Measurements from ENCODE around the gene MRPL51. TPM values are rescaled to one million over a fixed set of nuclear protein-coding genes. Genes with fewer than 3 reads are reported as not detected.

The MRPL51 gene
- total RNA-seq, 4 donors from 2014 or later = 2.6 to 49.7 (median 40.9) TPM

GRCh38 chr12:6526201-6526600 is 33.1 kb upstream of the MRPL51 start:
- 93 to 94% methylated on average over 3 to 7 of the region's 7 CpGs for WGBS, 2 donors (ENCODE audit: low coverage in 1 of 2)
- TF ChIP-seq CTCF (IDR thresholded peaks at IDR 0.05) (no peak), EP300 (IDR thresholded peaks at IDR 0.05; ENCODE audit: low read depth) (no peak), POLR2A (IDR thresholded peaks at IDR 0.05) (no peak), POLR2AphosphoS5 (IDR thresholded peaks at IDR 0.05) (no peak)

GRCh38 chr12:6524648-6525047 is 31.6 kb upstream of the MRPL51 start:
- Histone ChIP-seq H3K4me3 (no peak overlapping the region), H3K9me3 (no peaks in the 10 kb centered on the region), H3K27ac (no peak overlapping the region), H3K27me3 (no peaks in the 10 kb centered on the region), H3K4me1 (no peaks in the 10 kb centered on the region), H3K36me3 (peaks cover 0 to 87% (median 35%) of the 10 kb centered on the region in 4 donors)
- 92% methylated on average over 5 of the region's 5 CpGs; no CpG with 5 or more reads in 1 of the 2 donors for WGBS, 2 donors (ENCODE audit: low coverage in 1 of 2)
- TF ChIP-seq POLR2AphosphoS5 (IDR thresholded peaks at IDR 0.05) = no peak
- TF ChIP-seq POLR2A (IDR thresholded peaks at IDR 0.05) = no peak
- no peak for TF ChIP-seq CTCF (IDR thresholded peaks at IDR 0.05)
- no peak for TF ChIP-seq EP300 (IDR thresholded peaks at IDR 0.05; ENCODE audit: low read depth)
- in situ Hi-C loops (cut with MboI; ENCODE audit: low pct_ligation_motif_present in 1 of 4, low pct_unique_long_range_greater_than_20kb in 1 of 4, low sequenced_read_pairs in 3 of 4) (loop anchor here in 1 of 4 donors (25.0 kb wide), 2 partner anchors 87 to 187 kb away; partner anchors contain the start of genes CD27 and TNFRSF1A), intact Hi-C loops (cut with DNase I; ENCODE audit: low total_unique reads) (no loop called here)
- no peak for DNase-seq

More at GRCh38 chr12:6526201-6526600, 33.1 kb upstream of the MRPL51 start:
- peaks cover 0 to 75% (median 31%) of the 10 kb centered on the region in 4 donors for H3K36me3 ChIP-seq
- in situ Hi-C loops (cut with MboI; ENCODE audit: low pct_ligation_motif_present in 1 of 4, low pct_unique_long_range_greater_than_20kb in 1 of 4, low sequenced_read_pairs in 3 of 4) = loop anchor here in 1 of 4 donors (25.0 kb wide), 2 partner anchors 89 to 189 kb away; partner anchors contain the start of genes CD27 and TNFRSF1A
- no peak overlapping the region for H3K4me3 ChIP-seq
- intact Hi-C loops (cut with DNase I; ENCODE audit: low total_unique reads) = no loop called here
- no peaks in the 10 kb centered on the region for H3K9me3 ChIP-seq
- no peak for DNase-seq
- no peak overlapping the region for H3K27ac ChIP-seq
- no peaks in the 10 kb centered on the region for H3K4me1 ChIP-seq
- no peaks in the 10 kb centered on the region for H3K27me3 ChIP-seq

- intact Hi-C loops (cut with DNase I; ENCODE audit: low total_unique reads) = no loop called here
- no peak for TF ChIP-seq CTCF (IDR thresholded peaks at IDR 0.05)
- no peak for TF ChIP-seq POLR2AphosphoS5 (IDR thresholded peaks at IDR 0.05)
- no peak for TF ChIP-seq POLR2A (IDR thresholded peaks at IDR 0.05)
- no peak for TF ChIP-seq EP300 (IDR thresholded peaks at IDR 0.05; ENCODE audit: low read depth)
- Histone ChIP-seq H3K9me3 (no peaks in the 10 kb centered on the region), H3K4me1 (no peaks in the 10 kb centered on the region), H3K4me3 (no peak overlapping the region), H3K36me3 (peaks cover 0 to 78% (median 35%) of the 10 kb centered on the region in 4 donors), H3K27ac (no peak overlapping the region), H3K27me3 (no peaks in the 10 kb centered on the region)
- 76 to 83% methylated on average over 3 of the region's 3 CpGs for WGBS, 2 donors (ENCODE audit: low coverage in 1 of 2)
- in situ Hi-C loops (cut with MboI; ENCODE audit: low pct_ligation_motif_present in 1 of 4, low pct_unique_long_range_greater_than_20kb in 1 of 4, low sequenced_read_pairs in 3 of 4) = no loop called here
- DNase-seq = no peak
Observed at GRCh38 chr12:6523708-6524107, 30.6 kb upstream of the MRPL51 start.

- peaks cover 0 to 73% (median 34%) of the 10 kb centered on the region in 4 donors for H3K36me3 ChIP-seq
- H3K4me1 ChIP-seq = no peaks in the 10 kb centered on the region
- H3K9me3 ChIP-seq = no peaks in the 10 kb centered on the region
- H3K27ac ChIP-seq = no peak overlapping the region
- no peak for TF ChIP-seq POLR2AphosphoS5 (IDR thresholded peaks at IDR 0.05)
- no peak for TF ChIP-seq POLR2A (IDR thresholded peaks at IDR 0.05)
- TF ChIP-seq CTCF (IDR thresholded peaks at IDR 0.05) = no peak
- TF ChIP-seq EP300 (IDR thresholded peaks at IDR 0.05; ENCODE audit: low read depth) = no peak
- intact Hi-C loops (cut with DNase I; ENCODE audit: low total_unique reads) (no loop called here), in situ Hi-C loops (cut with MboI; ENCODE audit: low pct_ligation_motif_present in 1 of 4, low pct_unique_long_range_greater_than_20kb in 1 of 4, low sequenced_read_pairs in 3 of 4) (no loop called here)
- 80 to 97% methylated on average over 4 to 10 of the region's 10 CpGs for WGBS, 2 donors (ENCODE audit: low coverage in 1 of 2)
- no peaks in the 10 kb centered on the region for H3K27me3 ChIP-seq
- H3K4me3 ChIP-seq = no peak overlapping the region
- no peak for DNase-seq
Observed at GRCh38 chr12:6522193-6522592, 29.1 kb upstream of the MRPL51 start.
